ENCODE results near the gene TSPAN11.

- TF ChIP-seq ZNF274 (IDR thresholded peaks at IDR 0.05; ENCODE audit: low read depth, low read length) (no peak), YY1 (IDR thresholded peaks at IDR 0.05; ENCODE audit: insufficient read depth, insufficient read length) (no peak), SUZ12 (IDR thresholded peaks at IDR 0.05; ENCODE audit: extremely low read depth, insufficient read depth, insufficient read length) (no peak)
Measured at GRCh38 chr12:30955214-30955613, 28.7 kb downstream of the TSPAN11 start.

All from NT2/D1 (cell line).